Lower leg skin (tissue), 3 donors: Measurements from ENCODE around the gene CDADC1.

Experiments used
- POLR2A ChIP-seq, 2 donors: fragments of 450-650 bp; IDR thresholded peaks; one replicate each; pipeline ENCODE4 v1.6.1; 2016 to 2017; ENCODE audit warnings: antibody characterized with exemption in 2 of 2, mild to moderate bottlenecking in 1 of 2, moderate library complexity in 1 of 2
- TF ChIP-seq, protein P1 (sequence below), 3 donors: fragments of 450-650 bp; IDR thresholded peaks; one replicate each; pipeline ENCODE4 v1.5.1; 2016; ENCODE audit warnings: antibody characterized with exemption in 3 of 3, mild to moderate bottlenecking in 3 of 3, moderate library complexity in 2 of 3

DNA sequence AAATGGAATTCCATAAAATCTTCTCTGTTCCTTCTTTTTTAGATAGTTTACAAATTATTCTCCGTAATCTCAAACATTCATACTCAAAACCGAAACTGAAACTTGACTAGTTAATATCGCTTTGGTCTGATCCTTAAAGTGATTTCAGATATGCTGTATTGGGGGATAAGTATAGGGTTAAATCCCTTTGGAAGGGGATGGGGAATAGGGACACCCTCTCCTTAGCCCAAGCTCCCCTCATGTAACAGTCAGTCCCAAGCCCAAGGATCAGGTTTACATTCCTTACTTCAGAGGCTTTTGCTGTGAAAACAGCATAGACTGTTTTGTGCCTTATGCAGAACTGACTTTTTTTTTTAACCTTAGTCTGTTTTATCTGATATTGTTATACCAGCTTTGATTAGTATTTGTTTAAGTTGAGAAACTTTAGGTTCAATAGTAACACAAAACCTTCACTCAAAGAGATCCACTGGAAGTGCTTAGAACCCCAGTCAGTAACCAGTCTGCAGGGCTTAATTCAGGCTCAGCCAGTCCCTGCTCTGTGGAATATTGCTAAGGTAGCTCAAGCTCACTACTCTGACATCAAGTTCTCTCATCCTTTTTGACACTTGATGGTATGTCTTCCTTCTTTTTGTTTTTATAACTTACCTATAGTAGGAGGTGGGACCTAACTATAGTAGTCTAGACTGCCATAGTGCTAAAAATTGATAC, 10.5 kb downstream of the CDADC1 start:
- TF ChIP-seq, protein P1, sequence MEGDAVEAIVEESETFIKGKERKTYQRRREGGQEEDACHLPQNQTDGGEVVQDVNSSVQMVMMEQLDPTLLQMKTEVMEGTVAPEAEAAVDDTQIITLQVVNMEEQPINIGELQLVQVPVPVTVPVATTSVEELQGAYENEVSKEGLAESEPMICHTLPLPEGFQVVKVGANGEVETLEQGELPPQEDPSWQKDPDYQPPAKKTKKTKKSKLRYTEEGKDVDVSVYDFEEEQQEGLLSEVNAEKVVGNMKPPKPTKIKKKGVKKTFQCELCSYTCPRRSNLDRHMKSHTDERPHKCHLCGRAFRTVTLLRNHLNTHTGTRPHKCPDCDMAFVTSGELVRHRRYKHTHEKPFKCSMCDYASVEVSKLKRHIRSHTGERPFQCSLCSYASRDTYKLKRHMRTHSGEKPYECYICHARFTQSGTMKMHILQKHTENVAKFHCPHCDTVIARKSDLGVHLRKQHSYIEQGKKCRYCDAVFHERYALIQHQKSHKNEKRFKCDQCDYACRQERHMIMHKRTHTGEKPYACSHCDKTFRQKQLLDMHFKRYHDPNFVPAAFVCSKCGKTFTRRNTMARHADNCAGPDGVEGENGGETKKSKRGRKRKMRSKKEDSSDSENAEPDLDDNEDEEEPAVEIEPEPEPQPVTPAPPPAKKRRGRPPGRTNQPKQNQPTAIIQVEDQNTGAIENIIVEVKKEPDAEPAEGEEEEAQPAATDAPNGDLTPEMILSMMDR (IDR thresholded peaks at IDR 0.05), result no peak
- TF ChIP-seq POLR2A (IDR thresholded peaks at IDR 0.05), result no peak
